CD4-positive, alpha-beta memory T cell (primary cell): ENCODE measurements around the gene GLYR1. TPM values are rescaled to one million over a fixed set of nuclear protein-coding genes. Genes with fewer than 3 reads are reported as not detected.

ENCODE experiments used
- CTCF ChIA-PET: fragments of 350-600 bp; sonication (Branson Sonifier 250); formaldehyde crosslinking; loops from one replicate; lab custom pipeline; 2021; ENCODE audit warnings: inconsistent platforms; ENCODE audit not compliant: partially characterized antibody; lab: Charles Lee
- POLR2A ChIA-PET: fragments of 350-600 bp; sonication (Branson Sonifier 250); formaldehyde crosslinking; loops from one replicate; lab custom pipeline; 2021; ENCODE audit not compliant: partially characterized antibody; lab: Charles Lee
- DNase-seq, 5 donors: peaks; one replicate each; pipeline versions ENCODE4 v3.0.0 to v3.0.0-alpha.2; 2020 to 2022; ENCODE audit warnings: mixed read lengths in 1 of 5
- H3K27ac ChIP-seq: one replicate; pipeline ENCODE4 v1.7.0; 2013; ENCODE audit warnings: low read depth, low read length
- H3K27me3 ChIP-seq: 2 replicates; pipeline ENCODE4 v1.7.0; 2013; ENCODE audit warnings: mild to moderate bottlenecking, low read length, moderate library complexity; ENCODE audit not compliant: insufficient read depth
- H3K36me3 ChIP-seq: 2 replicates; pipeline ENCODE4 v1.7.0; 2013; ENCODE audit warnings: mild to moderate bottlenecking, low read length, moderate library complexity; ENCODE audit not compliant: insufficient read depth
- H3K4me1 ChIP-seq: 2 replicates; pipeline ENCODE4 v1.7.0; 2013; ENCODE audit warnings: mild to moderate bottlenecking, low read length, moderate library complexity; ENCODE audit not compliant: insufficient read depth
- H3K4me3 ChIP-seq, 2 donors: one replicate each; pipeline ENCODE4 v1.7.0; 2013; ENCODE audit warnings: low read length in 2 of 2, mild to moderate bottlenecking in 1 of 2
- H3K9me3 ChIP-seq, 2 donors: one replicate each; pipeline ENCODE4 v1.7.0; 2013; ENCODE audit warnings: low read length in 2 of 2, control low read depth in 1 of 2; ENCODE audit not compliant: control insufficient read depth in 1 of 2
- H3K27ac Mint-ChIP-seq, 7 donors: one replicate each; pipeline ENCODE4 v1.8.0; 2020 to 2021; ENCODE audit warnings: mixed read lengths in 7 of 7, mild to moderate bottlenecking in 6 of 7, inconsistent platforms in 3 of 7, moderate library complexity in 3 of 7
- H3K27me3 Mint-ChIP-seq, 2 donors: one replicate each; pipeline ENCODE4 v1.8.0; 2020 to 2021; ENCODE audit warnings: mixed read lengths in 2 of 2
- H3K36me3 Mint-ChIP-seq, 2 donors: one replicate each; pipeline ENCODE4 v1.8.0; 2020 to 2021; ENCODE audit warnings: mixed read lengths in 2 of 2, inconsistent platforms in 1 of 2, mild to moderate bottlenecking in 1 of 2
- H3K4me1 Mint-ChIP-seq, 4 donors: one replicate each; pipeline ENCODE4 v1.8.0; 2020 to 2021; ENCODE audit warnings: mixed read lengths in 4 of 4, mild to moderate bottlenecking in 1 of 4
- H3K4me3 Mint-ChIP-seq, 8 donors: one replicate each; pipeline ENCODE4 v1.8.0; 2020 to 2021; ENCODE audit warnings: mixed read lengths in 8 of 8, mild to moderate bottlenecking in 7 of 8, moderate library complexity in 6 of 8, inconsistent platforms in 3 of 8
- H3K9me3 Mint-ChIP-seq, 8 donors: one replicate each; pipeline ENCODE4 v1.8.0; 2020 to 2021; ENCODE audit warnings: mixed read lengths in 8 of 8, mild to moderate bottlenecking in 5 of 8, inconsistent platforms in 3 of 8, moderate library complexity in 1 of 8
- intact Hi-C: fragments of 100-400 bp; cut with micrococcal nuclease; formaldehyde crosslinking; loops from one replicate; pipeline ENCODE4 v1.15.1; 2023
- polyA plus RNA-seq, 2 donors: library from polyadenylated mRNA; unstranded; fragments of 300-500 nt; fragmentation: Illumina TruSeq; gene quantifications; one replicate each; pipeline ENCODE4 v1.2.3, GENCODE V29; 2021
- total RNA-seq, 2 experiments: library from RNA; stranded (reverse); gene quantifications; one replicate each; pipeline ENCODE4 v1.2.3, GENCODE V29; 2021

The GLYR1 gene
- total and polyA plus RNA-seq, 4 experiments from 2014 or later: 22.8 to 121 (median 81.0) TPM

GRCh38 chr16:4825196-4825595 lies 21.9 kb downstream of the GLYR1 start:
- intact Hi-C loops: no loop called here
- H3K4me1 Mint-ChIP-seq: peaks cover 0 to 4% (median 0%) of the 10 kb centered on the region in 4 donors
- POLR2A ChIA-PET: interaction anchor here (1.4 kb wide), 1 partner anchor 23 kb away, joined by 5 read pairs; the partner anchor contains the start of gene ROGDI
- H3K9me3 ChIP-seq: no peaks in the 10 kb centered on the region
- no peaks in the 10 kb centered on the region for H3K9me3 Mint-ChIP-seq
- H3K36me3 Mint-ChIP-seq: peaks cover 43 to 74% of the 10 kb centered on the region in 2 donors
- H3K4me1 ChIP-seq: no peaks in the 10 kb centered on the region
- no peaks in the 10 kb centered on the region for H3K27me3 Mint-ChIP-seq
- H3K27me3 ChIP-seq: no peaks in the 10 kb centered on the region
- peaks cover 73% of the 10 kb centered on the region for H3K36me3 ChIP-seq
- H3K4me3 Mint-ChIP-seq: no peak overlapping the region
- DNase-seq: no peak
- peak overlapping the region in 1 of 7 donors; percentile 38 for H3K27ac Mint-ChIP-seq
- no peak overlapping the region for H3K27ac ChIP-seq
- no peak overlapping the region for H3K4me3 ChIP-seq
- CTCF ChIA-PET: no interaction called here

GRCh38 chr16:4820652-4821051 lies 26.4 kb downstream of the GLYR1 start:
- H3K4me1 Mint-ChIP-seq: peaks cover 0 to 4% (median 0%) of the 10 kb centered on the region in 4 donors
- H3K27ac ChIP-seq: no peak overlapping the region
- no peak for DNase-seq
- no peaks in the 10 kb centered on the region for H3K27me3 ChIP-seq
- CTCF ChIA-PET: no interaction called here
- H3K4me3 ChIP-seq: no peak overlapping the region
- peaks cover 51 to 73% of the 10 kb centered on the region in 2 donors for H3K36me3 Mint-ChIP-seq
- no peaks in the 10 kb centered on the region for H3K4me1 ChIP-seq
- no peaks in the 10 kb centered on the region for H3K27me3 Mint-ChIP-seq
- peak overlapping the region in 2 of 7 donors; percentile 17 to 73 for H3K27ac Mint-ChIP-seq
- POLR2A ChIA-PET: no interaction called here
- H3K4me3 Mint-ChIP-seq: no peak overlapping the region
- peaks cover 66% of the 10 kb centered on the region for H3K36me3 ChIP-seq
- intact Hi-C loops: no loop called here
- no peaks in the 10 kb centered on the region for H3K9me3 ChIP-seq
- peaks cover 0 to 3% (median 0%) of the 10 kb centered on the region in 8 donors for H3K9me3 Mint-ChIP-seq

GRCh38 chr16:4814542-4815173 lies 32.4 kb downstream of the GLYR1 start:
- intact Hi-C loops: no loop called here
- H3K36me3 Mint-ChIP-seq: peaks cover 32 to 72% of the 10 kb centered on the region in 2 donors
- ChIA-PET CTCF (interaction anchor here (1.1 kb wide), 1 partner anchor 81 kb away, joined by 3 read pairs; the partner anchor contains the start of genes ANKS3 and DNAAF8), POLR2A (interaction anchor here (0.7 to 2.0 kb wide), 2 partner anchors 12 to 46 kb away, joined by 3 to 5 read pairs; partner anchors contain the start of gene ROGDI)
- no peaks in the 10 kb centered on the region for H3K9me3 ChIP-seq
- no peaks in the 10 kb centered on the region for H3K27me3 ChIP-seq
- no peak overlapping the region for H3K27ac ChIP-seq
- H3K27ac Mint-ChIP-seq: no peak overlapping the region
- H3K4me3 Mint-ChIP-seq: no peak overlapping the region
- peaks cover 48% of the 10 kb centered on the region for H3K36me3 ChIP-seq
- no peak overlapping the region for H3K4me3 ChIP-seq
- no peaks in the 10 kb centered on the region for H3K4me1 ChIP-seq
- H3K27me3 Mint-ChIP-seq: no peaks in the 10 kb centered on the region
- no peaks in the 10 kb centered on the region for H3K4me1 Mint-ChIP-seq
- H3K9me3 Mint-ChIP-seq: peaks cover 0 to 3% (median 0%) of the 10 kb centered on the region in 8 donors
- no peak for DNase-seq

- no peak overlapping the region for H3K27ac ChIP-seq
- Mint-ChIP-seq H3K4me1 (no peaks in the 10 kb centered on the region), H3K4me3 (no peak overlapping the region), H3K36me3 (peaks cover 30 to 68% of the 10 kb centered on the region in 2 donors), H3K9me3 (peaks cover 0 to 3% (median 0%) of the 10 kb centered on the region in 8 donors), H3K27ac (peak overlapping the region in 2 of 7 donors; percentile 30 to 43), H3K27me3 (no peaks in the 10 kb centered on the region)
- POLR2A ChIA-PET: no interaction called here
- peaks cover 42% of the 10 kb centered on the region for H3K36me3 ChIP-seq
- intact Hi-C loops: no loop called here
- CTCF ChIA-PET: interaction anchor here (1.4 kb wide), 1 partner anchor 11 kb away, joined by 3 read pairs; the partner anchor contains the start of gene ROGDI
- no peak overlapping the region for H3K4me3 ChIP-seq
- no peaks in the 10 kb centered on the region for H3K4me1 ChIP-seq
- no peaks in the 10 kb centered on the region for H3K27me3 ChIP-seq
- DNase-seq: no peak
- no peaks in the 10 kb centered on the region for H3K9me3 ChIP-seq
Measured at GRCh38 chr16:4814046-4814445, 33.0 kb downstream of the GLYR1 start.

GRCh38 chr16:4813251-4814003 lies 33.7 kb downstream of the GLYR1 start:
- no peak overlapping the region for H3K4me3 Mint-ChIP-seq
- Histone ChIP-seq H3K36me3 (peaks cover 42% of the 10 kb centered on the region), H3K27me3 (no peaks in the 10 kb centered on the region), H3K27ac (no peak overlapping the region), H3K9me3 (no peaks in the 10 kb centered on the region), H3K4me3 (no peak overlapping the region), H3K4me1 (no peaks in the 10 kb centered on the region)
- H3K27me3 Mint-ChIP-seq: no peaks in the 10 kb centered on the region
- POLR2A ChIA-PET: no interaction called here
- no peaks in the 10 kb centered on the region for H3K9me3 Mint-ChIP-seq
- intact Hi-C loops: no loop called here
- DNase-seq: no peak
- H3K4me1 Mint-ChIP-seq: no peaks in the 10 kb centered on the region
- peaks cover 25 to 67% of the 10 kb centered on the region in 2 donors for H3K36me3 Mint-ChIP-seq
- peak overlapping the region in 1 of 7 donors; percentile 43 for H3K27ac Mint-ChIP-seq
- CTCF ChIA-PET: interaction anchor here (1.4 kb wide), 1 partner anchor 11 kb away, joined by 3 read pairs; the partner anchor contains the start of gene ROGDI

GRCh38 chr16:4811773-4812172 lies 35.3 kb downstream of the GLYR1 start:
- H3K4me1 Mint-ChIP-seq: no peaks in the 10 kb centered on the region
- H3K27me3 Mint-ChIP-seq: no peaks in the 10 kb centered on the region
- no peak for DNase-seq
- H3K36me3 ChIP-seq: peaks cover 42% of the 10 kb centered on the region
- POLR2A ChIA-PET: interaction anchor here (0.6 kb wide), 1 partner anchor 188 kb away, joined by 3 read pairs; no protein-coding TSS in a partner anchor
- H3K27ac ChIP-seq: no peak overlapping the region
- H3K9me3 Mint-ChIP-seq: no peaks in the 10 kb centered on the region
- no peaks in the 10 kb centered on the region for H3K4me1 ChIP-seq
- intact Hi-C loops: no loop called here
- no peak overlapping the region for H3K4me3 Mint-ChIP-seq
- H3K27ac Mint-ChIP-seq: no peak overlapping the region
- CTCF ChIA-PET: no interaction called here
- H3K27me3 ChIP-seq: no peaks in the 10 kb centered on the region
- no peaks in the 10 kb centered on the region for H3K9me3 ChIP-seq
- H3K4me3 ChIP-seq: no peak overlapping the region
- H3K36me3 Mint-ChIP-seq: peaks cover 29 to 67% of the 10 kb centered on the region in 2 donors

- Histone ChIP-seq H3K36me3 (peaks cover 39% of the 10 kb centered on the region), H3K9me3 (no peaks in the 10 kb centered on the region), H3K27ac (no peak overlapping the region), H3K4me1 (no peaks in the 10 kb centered on the region), H3K4me3 (no peak overlapping the region), H3K27me3 (no peaks in the 10 kb centered on the region)
- Mint-ChIP-seq H3K27ac (no peak overlapping the region), H3K9me3 (no peaks in the 10 kb centered on the region), H3K36me3 (peaks cover 26 to 64% of the 10 kb centered on the region in 2 donors), H3K4me3 (no peak overlapping the region), H3K27me3 (no peaks in the 10 kb centered on the region), H3K4me1 (no peaks in the 10 kb centered on the region)
- ChIA-PET POLR2A (no interaction called here), CTCF (no interaction called here)
- no peak for DNase-seq
- intact Hi-C loops: no loop called here
Measured at GRCh38 chr16:4811242-4811641, 35.8 kb downstream of the GLYR1 start.
